Stimulated activated CD8-positive, alpha-beta memory T cell treated with anti-CD3 and anti-CD28 coated beads, Interleukin-4, amount 100 ng/mL, for 1 hour (primary cell): ENCODE data around the gene NBEA.

Source experiments
- DNase-seq, 2 donors: peaks; one replicate each; pipeline ENCODE4 v3.0.0-alpha.2; 2020; ENCODE audit warnings: low read depth in 2 of 2, low spot score in 1 of 2

Gene NBEA

GRCh38 chr13:35496761-35497386 is 554.8 kb downstream of the NBEA start:
- no peak for DNase-seq

- no peak for DNase-seq
Measured at GRCh38 chr13:35498231-35498630, 556.2 kb downstream of the NBEA start.

- DNase-seq: no peak
Measured at GRCh38 chr13:35499196-35499662, 557.2 kb downstream of the NBEA start.

GRCh38 chr13:35499676-35500075 is 557.6 kb downstream of the NBEA start:
- no peak for DNase-seq

- DNase-seq: no peak
Measured at GRCh38 chr13:35500144-35500543, 558.1 kb downstream of the NBEA start.

GRCh38 chr13:35501661-35502235 is 559.7 kb downstream of the NBEA start:
- DNase-seq: no peak

GRCh38 chr13:35502456-35502855 is 560.4 kb downstream of the NBEA start:
- DNase-seq: no peak

- DNase-seq: no peak
Measured at GRCh38 chr13:35512271-35512920, 570.3 kb downstream of the NBEA start.

- no peak for DNase-seq
Measured at GRCh38 chr13:35514061-35514477, 572.0 kb downstream of the NBEA start.

GRCh38 chr13:35514801-35515502 is 572.9 kb downstream of the NBEA start:
- DNase-seq: no peak

- no peak for DNase-seq
Measured at GRCh38 chr13:35518337-35518946, 576.4 kb downstream of the NBEA start.

GRCh38 chr13:35524171-35524570 is 582.1 kb downstream of the NBEA start:
- no peak for DNase-seq

GRCh38 chr13:35526577-35526976 is 584.5 kb downstream of the NBEA start:
- no peak for DNase-seq

- no peak for DNase-seq
Measured at GRCh38 chr13:35527451-35527850, 585.4 kb downstream of the NBEA start.

GRCh38 chr13:35530147-35530546 is 588.1 kb downstream of the NBEA start:
- no peak for DNase-seq

- DNase-seq: no peak
Measured at GRCh38 chr13:35530581-35530980, 588.5 kb downstream of the NBEA start.

- DNase-seq: no peak
Measured at GRCh38 chr13:35531526-35531925, 589.5 kb downstream of the NBEA start.

- no peak for DNase-seq
Measured at GRCh38 chr13:35534343-35534742, 592.3 kb downstream of the NBEA start.

- DNase-seq: no peak
Measured at GRCh38 chr13:35548790-35549189, 606.7 kb downstream of the NBEA start.

- no peak for DNase-seq
Measured at GRCh38 chr13:35549481-35549880, 607.4 kb downstream of the NBEA start.

- no peak for DNase-seq
Measured at GRCh38 chr13:35552172-35552844, 610.2 kb downstream of the NBEA start.
